GM19467 (cell line): Measurements from ENCODE around the gene IGFLR1.

ENCODE experiments used
- ATAC-seq: cut with Tn5 transposase; IDR thresholded peaks from one replicate; pipeline ENCODE4 v1.9.1; 2021; ENCODE audit warnings: mild to moderate bottlenecking, moderate library complexity; ENCODE audit not compliant: unreplicated experiment

IGFLR1 gene, protein sequence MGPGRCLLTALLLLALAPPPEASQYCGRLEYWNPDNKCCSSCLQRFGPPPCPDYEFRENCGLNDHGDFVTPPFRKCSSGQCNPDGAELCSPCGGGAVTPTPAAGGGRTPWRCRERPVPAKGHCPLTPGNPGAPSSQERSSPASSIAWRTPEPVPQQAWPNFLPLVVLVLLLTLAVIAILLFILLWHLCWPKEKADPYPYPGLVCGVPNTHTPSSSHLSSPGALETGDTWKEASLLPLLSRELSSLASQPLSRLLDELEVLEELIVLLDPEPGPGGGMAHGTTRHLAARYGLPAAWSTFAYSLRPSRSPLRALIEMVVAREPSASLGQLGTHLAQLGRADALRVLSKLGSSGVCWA

DNA sequence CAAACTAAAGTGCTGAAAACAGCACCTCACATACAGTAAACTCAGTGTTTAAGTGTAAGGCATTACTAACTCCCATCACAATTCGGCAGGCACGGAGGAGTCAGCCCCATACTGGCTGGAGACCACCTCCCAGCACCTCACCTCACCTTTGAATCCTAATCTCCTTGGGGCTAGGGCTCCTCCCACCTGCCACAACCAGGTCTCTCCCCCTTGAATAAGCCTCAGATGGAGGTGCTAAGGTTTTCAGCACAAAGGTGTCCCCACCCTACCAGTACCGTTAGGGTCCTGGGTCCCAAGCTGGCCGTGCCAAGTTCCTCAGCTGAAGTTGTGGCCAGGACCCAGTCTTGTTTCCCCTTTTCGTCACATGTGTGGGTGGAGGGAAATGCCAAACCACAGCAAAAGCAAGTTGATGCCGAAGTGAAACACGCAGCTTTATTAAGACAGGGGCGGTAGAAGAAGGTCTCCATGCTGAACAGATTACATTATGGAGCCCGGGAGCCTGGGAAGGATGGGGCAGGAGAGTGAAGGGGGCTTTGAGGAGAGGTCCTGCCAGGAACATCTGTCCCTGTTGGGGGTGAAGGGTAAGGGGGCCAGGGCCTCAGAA lies at the start of gene IGFLR1:
IGFLR1 (minus strand) TSS at position 332 of the 604 bp plus-strand sequence. CDS start 1,272 bp downstream, outside the sequence.
- ATAC-seq = no peak

DNA sequence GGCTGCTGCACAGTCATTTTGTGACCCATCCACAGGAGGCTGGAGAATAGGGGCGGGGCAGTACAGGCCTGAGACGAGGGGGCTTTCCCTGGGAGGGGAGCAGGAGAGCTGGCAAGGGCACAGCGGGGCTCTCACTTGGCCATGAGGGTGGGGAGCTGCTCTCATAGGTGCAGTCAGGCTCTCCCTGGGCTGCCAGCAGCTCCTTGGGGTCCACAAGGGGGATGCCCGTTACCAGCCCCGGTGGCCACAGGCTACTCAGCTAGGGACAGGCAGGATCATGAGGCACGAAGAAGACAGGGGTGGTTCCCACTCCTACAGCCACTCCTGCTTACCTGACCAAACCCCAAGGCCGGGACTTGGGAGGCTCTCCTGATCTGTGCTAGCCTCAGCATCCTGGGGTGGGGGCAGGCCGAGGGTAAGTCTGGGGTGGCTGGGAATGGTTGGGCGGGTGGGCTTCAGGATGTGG lies 49.6 kb upstream of the IGFLR1 start:
- ATAC-seq = no peak

DNA sequence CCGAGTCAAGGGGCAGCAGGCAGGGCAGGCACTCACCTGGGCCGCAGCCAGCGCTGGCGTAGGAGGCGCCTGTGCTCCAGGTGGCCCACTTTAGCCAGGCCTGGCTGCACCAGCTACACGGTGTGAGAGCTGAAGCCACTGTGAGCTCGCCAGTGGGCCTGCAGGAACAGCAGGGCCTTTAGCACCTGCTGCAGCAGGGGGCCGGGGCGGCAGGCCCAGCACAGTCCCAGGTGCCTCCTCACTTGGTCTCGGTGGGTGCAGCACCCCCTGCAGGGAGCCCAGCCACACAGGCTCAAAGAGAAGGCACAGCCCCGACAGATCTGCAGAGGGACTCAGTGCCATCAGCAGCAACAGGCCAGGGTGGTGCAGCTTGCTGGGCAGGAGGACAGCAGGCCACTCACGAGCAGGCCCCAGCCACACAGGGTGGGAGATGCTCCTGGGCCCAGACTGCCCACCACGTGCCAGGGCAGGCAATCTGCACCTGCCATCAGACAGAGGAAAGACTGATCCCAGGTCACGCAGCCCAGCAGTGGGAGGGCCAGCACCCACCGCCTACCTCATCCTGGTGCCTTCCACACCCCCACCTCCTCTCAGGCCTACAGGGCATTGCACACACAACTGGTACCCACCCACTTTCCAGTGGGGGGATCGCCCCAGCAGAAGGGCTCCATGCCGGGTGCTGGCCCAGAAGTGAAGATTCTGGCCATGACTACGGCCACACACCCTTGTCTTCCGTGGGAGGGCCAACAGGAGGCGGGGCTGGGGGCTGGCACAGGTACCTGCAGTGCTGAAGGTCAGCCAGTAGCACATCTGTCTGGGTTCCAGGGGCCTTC lies 48.9 kb upstream of the IGFLR1 start:
- ATAC-seq = no peak

DNA sequence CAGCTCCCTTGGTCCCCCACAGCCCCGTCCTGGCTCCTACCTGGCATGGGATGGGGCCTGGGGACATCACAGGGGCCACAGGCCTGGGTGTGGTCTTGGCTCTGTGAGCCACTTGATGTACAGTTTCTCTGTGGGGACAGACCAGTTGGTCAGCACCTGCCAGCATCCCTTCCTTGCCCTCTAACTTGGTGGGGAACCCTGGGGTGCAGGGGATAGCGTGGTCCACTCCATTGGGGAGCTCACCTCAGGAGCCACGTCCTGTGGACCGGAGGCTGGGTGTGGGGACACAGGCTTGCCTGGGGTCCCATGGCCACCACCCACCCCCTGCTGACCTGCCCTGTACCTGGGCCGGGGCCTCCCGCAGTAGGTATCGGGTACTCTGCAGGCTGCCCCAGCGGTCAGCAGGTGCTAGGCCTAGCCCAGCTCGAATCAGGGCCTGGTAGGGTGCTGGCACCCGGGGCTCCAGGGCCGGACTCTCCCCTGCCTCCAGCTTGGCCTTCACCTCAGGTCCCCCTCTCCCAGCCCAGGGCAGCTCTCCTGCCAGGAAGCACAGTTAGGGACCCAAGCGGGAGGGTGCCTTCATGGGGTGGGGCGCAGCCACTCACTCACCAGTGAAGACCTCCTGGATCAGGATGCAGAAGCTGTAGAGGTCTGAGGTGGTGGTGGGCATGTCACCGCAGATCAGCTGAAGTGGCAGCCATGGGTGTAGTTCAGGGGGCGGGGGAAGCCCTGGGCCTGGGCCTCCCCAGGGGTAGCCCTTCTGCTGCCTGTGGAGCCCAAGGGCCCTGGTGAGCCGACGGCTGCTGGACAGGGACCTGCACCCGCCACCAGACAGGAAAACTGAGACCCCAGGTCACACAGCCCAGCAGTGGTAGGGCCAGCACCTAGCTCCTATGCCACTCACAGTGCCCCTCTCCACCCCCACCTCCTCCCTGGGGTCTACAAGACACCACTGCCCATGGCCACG lies 48.0 kb upstream of the IGFLR1 start:
- ATAC-seq = no peak

DNA sequence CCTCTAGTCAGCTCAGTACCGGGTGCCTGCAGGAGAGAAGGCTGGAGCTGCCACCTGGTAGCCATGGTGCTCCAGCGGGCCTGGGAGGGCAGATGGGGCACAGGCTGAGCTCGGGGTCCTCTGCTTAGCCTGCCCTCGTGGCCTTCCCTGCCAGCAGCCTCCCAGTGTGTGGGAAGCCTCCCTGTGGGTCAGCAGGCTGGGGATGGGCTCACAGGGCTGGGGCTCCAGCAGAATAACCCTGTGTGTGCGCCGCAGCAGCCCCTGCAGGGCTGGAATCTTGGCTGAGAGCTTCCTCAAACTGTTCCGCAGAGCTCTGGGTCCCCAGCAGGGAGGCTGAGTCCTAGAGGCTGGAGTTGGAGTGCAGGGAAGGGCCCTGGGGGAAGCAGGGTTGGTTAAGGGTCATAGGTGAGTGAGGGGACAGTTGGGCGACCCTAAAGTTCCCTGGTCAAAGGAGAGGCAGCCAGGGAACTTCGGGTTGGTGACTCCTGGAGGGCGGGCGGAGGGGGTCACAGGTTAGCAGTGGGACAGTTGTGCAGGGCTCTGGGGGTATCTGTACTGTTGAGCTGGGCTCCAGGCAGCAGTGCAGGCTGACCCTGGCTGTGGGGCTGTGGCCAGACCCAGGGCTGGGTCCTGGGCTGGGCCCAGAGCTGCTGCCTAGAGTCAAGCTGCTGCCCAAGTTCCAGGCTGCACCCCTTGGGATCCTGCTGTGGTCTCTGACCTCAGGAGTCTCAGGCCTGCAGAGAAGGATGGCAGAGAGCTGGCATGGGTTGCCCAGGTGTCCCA lies 47.1 kb upstream of the IGFLR1 start:
- ATAC-seq = no peak

DNA sequence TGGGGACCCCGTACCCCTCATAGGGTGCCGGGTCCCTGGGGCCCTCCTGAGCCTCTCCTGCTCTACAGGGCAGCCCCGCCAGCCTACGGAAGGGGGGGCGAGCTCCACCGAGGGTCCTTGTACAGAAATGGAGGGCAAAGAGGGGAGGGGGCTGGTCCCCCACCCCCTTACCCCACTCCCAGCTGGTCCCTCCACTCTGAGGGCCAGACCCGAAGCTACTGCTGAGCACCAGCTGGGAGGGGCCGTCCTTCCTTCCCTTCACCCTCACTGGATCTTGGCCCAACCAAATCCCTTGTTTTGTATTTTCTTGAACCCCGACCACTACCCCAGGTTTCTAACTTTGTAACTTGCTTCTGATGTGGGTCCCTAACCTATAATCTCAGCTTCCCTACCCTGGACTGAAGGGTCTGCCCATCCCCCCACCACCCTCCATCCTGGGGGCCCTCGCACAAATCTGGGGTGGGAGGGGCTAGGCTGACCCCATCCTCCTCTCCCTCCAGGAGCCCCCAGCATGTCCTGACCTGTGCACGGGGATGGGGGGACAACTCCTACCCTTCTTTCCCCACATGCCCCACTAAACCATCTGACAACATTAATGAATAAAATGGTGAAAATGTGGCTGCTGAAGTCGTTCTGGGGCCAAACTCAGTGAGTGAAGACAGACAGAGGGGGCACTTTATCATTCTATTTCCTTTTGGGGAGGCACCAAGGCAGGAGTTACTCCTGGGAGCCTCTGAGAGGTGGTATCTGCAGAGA lies 46.1 kb upstream of the IGFLR1 start:
- ATAC-seq = no peak

DNA sequence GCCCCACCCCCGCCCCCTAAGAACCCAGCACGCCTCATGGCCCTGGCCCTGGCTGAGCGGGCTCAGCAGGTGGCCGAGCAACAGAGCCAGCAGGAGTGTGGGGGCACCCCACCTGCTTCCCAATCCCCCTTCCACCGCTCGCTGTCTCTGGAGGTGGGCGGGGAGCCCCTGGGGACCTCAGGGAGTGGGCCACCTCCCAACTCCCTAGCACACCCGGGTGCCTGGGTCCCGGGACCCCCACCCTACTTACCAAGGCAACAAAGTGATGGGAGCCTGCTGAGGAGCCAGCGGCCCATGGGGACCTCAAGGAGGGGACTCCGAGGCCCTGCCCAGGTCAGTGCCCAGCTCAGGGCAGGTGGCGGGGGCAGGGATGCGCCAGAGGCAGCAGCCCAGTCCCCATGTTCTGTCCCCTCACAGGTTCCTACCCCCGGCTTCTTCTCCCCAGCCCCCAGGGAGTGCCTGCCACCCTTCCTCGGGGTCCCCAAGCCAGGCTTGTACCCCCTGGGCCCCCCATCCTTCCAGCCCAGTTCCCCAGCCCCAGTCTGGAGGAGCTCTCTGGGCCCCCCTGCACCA lies 45.1 kb upstream of the IGFLR1 start:
- ATAC-seq = no peak

DNA sequence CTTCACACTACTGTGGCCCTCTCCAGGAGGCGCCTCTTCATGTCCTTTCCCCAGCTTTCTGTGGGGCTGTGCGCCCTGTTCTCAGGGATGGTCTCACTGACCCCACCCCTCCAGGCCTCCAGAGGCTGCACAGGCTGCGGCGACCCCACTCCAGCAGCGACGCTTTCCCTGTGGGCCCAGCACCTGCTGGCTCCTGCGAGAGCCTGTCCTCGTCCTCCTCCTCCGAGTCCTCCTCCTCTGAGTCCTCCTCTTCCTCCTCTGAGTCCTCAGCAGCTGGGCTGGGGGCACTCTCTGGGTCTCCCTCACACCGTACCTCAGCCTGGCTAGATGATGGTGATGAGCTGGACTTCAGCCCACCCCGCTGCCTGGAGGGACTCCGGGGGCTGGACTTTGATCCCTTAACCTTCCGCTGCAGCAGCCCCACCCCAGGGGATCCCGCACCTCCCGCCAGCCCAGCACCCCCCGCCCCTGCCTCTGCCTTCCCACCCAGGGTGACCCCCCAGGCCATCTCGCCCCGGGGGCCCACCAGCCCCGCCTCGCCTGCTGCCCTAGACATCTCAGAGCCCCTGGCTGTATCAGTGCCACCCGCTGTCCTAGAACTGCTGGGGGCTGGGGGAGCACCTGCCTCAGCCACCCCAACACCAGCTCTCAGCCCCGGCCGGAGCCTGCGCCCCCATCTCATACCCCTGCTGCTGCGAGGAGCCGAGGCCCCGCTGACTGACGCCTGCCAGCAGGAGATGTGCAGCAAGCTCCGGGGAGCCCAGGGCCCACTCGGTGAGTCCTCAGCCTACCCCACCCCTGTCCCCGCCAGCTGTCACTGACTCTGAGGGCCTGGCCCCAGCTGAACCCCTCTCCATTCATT lies 44.3 kb upstream of the IGFLR1 start:
- ATAC-seq = no peak

DNA sequence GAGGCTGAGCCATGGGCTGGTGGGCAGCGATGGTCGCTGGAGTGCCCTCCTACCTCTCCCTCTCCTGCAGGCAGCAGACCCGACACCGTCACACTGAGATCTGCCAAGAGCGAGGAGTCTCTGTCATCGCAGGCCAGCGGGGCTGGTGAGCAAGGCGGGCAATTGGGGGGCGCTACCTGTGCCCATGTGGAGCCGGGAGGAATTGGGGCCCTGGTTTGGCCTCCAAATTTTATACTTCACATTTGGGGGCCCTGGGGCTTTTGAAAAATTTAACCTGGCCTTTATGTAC lies 43.0 kb upstream of the IGFLR1 start:
- ATAC-seq = no peak

DNA sequence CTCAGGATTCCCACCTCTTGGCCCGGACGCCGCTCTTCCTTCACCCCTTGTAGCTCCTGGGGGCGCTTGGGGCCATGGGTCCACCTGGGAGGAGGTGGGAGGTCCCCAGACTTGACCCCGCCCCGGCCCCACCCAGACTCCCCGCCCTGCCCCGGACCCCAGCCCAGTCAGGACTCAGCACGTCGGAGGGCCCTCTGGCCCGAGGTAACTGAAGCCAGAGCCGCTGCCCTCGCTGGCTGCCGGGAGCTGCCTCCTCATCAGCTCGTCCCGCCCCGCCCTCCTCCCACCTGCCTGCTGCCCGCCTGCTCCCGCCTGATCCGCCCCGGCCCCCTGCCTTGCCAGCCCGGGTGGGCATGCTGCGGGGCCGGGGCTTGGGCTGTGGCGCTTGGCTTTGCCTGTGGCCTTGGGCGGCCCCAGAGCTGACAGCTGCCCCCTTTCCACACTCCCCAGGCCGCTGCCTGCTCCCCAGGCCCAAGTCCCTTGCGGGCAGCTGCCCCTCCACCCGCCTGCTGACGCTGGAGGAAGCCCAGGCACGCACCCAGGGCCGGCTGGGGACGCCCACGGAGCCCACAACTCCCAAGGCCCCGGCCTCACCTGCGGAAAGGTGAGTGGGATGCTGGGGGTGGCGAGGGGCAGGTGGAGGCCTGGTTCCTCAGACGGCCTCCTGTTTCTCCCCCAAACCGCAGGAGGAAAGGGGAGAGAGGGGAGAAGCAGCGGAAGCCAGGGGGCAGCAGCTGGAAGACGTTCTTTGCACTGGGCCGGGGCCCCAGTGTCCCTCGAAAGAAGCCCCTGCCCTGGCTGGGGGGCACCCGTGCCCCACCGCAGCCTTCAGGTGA lies 42.5 kb upstream of the IGFLR1 start:
- no peak for ATAC-seq

DNA sequence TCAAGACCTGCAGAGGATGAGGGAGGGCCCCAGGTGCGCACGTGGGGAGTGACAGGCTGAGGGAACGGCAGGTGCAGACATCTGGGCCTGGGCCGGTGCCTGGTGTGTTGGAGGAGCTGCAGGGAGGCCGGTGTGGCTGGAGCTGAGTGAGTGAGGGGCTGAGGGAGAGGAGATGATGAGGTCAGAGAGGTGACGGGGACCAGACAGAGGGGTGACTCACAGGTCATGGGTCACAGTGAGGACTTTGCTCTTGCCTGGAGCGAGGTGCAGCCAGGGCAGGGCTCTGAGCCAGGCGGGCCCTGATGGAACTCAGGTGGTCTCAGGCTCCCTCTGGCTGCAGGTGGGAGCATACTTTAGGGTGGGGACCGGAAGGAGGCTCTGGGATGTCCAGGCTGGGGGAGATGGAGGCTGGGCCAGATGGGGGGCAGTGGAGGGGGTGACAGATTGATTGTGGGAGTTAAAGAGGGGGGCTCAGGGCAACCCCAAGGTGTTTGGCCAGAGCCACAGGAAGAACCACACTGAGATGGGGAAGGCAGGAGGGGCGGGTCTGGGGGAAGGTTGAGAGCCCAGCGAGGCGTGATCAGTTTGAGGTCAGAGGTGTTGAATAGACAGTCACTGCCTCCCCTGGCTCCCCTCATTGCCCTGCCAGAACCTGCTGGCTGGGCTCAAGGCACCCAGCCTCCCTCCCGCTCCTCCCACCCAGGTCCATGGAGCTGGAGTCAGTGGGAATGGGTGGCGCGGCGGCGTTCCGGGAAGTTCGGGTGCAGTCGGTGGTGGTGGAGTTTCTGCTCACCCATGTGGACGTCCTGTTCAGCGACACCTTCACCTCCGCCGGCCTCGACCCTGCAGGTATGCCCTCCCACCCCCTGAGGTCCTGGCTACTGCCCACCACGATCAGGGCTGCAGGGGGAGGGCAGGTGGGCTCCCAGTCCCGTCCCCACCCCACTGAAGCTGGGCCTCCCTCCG lies 41.5 kb upstream of the IGFLR1 start:
- no peak for ATAC-seq

DNA sequence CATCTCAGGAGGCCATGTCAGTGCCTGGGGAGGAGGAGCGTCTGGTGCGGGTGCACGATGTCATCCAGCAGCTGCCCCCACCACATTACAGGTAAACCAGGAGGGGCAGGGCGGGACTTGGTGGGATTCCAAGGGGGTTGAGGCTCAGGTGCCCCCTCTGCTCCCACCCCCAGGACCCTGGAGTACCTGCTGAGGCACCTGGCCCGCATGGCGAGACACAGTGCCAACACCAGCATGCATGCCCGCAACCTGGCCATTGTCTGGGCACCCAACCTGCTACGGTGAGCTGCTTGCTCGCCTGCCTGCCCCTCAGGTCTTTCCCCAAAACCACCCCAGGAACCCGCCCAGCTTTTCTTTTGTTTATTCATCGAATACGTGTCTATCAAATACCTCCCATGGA lies 40.3 kb upstream of the IGFLR1 start:
- no peak for ATAC-seq

DNA sequence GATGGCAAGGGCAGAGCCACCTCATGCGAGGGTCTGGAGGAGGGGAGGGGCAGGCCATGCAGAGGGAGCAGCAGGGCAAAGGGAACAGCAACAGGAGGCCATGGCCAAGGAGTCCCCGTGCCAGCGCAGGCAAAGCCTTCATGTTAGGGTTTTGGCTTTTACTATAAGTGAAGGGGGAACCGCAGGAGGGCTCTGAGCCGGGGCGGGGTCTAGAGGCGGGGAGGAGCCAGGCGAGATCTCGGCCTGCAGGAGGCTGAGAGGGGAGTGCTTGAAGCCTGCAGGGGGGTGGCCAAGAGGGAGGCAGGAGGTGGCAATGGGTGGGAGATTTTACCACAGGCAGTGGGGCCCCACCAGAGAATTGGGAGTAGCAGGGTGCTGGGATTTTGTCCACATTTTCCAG lies 39.4 kb upstream of the IGFLR1 start:
- no peak for ATAC-seq

DNA sequence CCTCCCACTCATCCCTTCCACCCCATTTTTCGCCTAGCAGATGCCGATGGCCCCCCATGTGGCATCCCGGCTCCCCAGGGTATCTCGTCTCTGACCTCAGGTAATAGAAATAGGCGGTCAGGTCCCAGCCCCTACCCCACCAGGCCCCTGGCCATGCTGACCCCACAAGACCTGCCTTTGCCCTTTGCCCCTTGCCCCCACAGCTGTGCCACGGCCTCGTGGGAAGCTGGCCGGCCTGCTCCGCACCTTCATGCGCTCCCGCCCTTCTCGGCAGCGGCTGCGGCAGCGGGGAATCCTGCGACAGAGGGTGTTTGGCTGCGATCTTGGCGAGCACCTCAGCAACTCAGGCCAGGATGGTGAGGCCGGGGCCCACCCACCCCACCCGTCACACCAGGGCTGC lies 38.5 kb upstream of the IGFLR1 start:
- no peak for ATAC-seq

DNA sequence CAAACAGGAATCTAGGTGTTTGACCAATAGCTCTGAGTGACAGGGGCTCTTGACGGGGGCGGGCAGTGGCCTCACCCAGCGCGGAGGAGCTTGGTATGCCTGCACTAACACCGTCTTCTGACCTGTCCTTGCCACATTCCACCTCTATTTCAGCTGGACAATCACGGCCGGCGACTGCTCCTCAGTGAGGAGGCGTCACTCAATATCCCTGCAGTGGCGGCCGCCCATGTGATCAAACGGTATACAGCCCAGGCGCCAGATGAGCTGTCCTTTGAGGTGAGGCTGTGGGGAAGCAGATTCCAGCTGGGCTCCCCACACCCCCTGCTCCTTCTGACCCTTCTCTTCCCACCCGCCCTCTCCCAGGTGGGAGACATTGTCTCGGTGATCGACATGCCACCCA lies 37.8 kb upstream of the IGFLR1 start:
- ATAC-seq = no peak

DNA sequence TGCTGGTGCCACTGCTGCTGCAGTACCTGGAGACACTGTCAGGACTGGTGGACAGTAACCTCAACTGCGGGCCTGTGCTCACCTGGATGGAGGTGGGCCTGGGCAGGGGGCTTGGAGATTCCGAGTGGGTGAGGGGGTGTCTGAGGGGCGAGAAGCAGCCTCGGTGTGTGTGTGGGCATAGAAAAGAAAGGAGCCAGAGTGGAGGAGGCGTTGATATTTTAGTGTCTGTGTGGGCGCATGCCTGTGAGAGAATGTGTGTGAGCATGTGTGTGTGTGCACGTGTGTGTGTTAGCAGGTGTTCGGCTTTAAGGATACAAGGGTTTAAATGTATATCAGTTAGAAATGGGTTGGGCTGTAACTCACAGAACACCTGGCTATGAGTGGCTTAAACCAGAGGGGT lies 36.8 kb upstream of the IGFLR1 start:
- ATAC-seq = no peak
